ENCODE data around the gene RCBTB1.
A peak's percentile ranks its signal among the peaks of the same experiment; 100 is the strongest.

RCBTB1 gene
- 24.0 to 85.5 (median 36.0) reads per million in 9 experiments for total RNA-seq

GRCh38 chr13:49585220-49586157, at the start of gene RCBTB1:
RCBTB1 (minus strand) TSS chr13:49585558; CDS start chr13:49567279, 18,279 bp downstream.
- Mint-ChIP-seq H3K9me3 (no peaks in the 10 kb centered on the region), H3K4me3 (peak within 1 kb of the TSS; percentile 82 to 96), H3K27ac (peak within 1 kb of the TSS; percentile 86 to 94), H3K27me3 (no peaks in the 10 kb centered on the region), H3K36me3 (ENCODE audit: insufficient read depth) (no peaks in the 10 kb centered on the region), H3K4me1 (ENCODE audit: low read depth in 2 of 2) (peaks cover 17 to 24% of the 10 kb centered on the region in 2 donors)
- peak; percentile 55 to 66 (median 59) for DNase-seq
- peak; percentile 94 for ATAC-seq (replicated peaks)

DNA sequence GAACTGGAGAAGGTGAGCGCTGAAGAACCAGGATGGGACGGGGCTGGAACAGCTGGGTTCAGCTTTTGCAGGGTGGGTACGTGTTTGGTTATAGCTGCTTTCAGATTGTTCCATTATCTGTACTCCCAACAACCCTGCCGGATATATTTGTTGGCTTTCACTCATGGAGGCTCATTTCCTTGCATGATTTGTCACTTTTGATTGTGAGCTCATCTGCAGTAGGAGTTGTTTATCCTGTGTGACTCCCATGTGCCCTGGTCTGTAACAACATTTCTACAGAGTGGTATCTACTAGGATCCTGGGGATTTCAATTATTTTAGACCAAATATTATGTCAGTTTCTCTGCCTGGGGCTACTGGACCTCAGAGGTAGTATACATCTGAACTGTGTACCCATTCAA, 48.4 kb upstream of the RCBTB1 start:
- H3K27ac Mint-ChIP-seq, result no peak overlapping the region
- no peak for DNase-seq
- peaks cover 16% of the 10 kb centered on the region in 2 donors for H3K4me1 Mint-ChIP-seq (ENCODE audit: low read depth in 2 of 2)
- no peak overlapping the region for H3K4me3 Mint-ChIP-seq
- H3K36me3 Mint-ChIP-seq (ENCODE audit: insufficient read depth), result no peaks in the 10 kb centered on the region
- H3K9me3 Mint-ChIP-seq, result no peaks in the 10 kb centered on the region
- no peak for ATAC-seq (replicated peaks)
- no peaks in the 10 kb centered on the region for H3K27me3 Mint-ChIP-seq

DNA sequence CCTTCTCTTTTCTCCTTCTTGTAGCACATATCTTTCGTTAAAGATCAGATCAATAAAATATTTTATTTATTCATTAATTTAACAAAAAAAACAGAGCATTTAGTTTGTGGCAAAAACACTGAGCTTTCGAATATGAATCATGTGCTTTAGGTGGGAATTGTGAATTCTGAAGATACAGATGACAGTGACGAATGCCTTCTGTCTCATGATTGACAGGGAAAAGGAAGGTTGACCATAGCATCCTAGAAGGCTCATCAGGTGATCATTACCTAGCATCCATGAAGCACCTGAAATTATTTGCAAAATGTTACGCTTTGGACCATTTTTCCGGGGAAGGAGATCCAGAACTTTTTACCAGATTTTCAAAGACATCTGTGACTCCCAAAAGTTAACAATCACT, 46.8 kb upstream of the RCBTB1 start:
- DNase-seq (no peak), ATAC-seq (replicated peaks) (no peak)
- H3K27ac Mint-ChIP-seq, result no peak overlapping the region
- H3K27me3 Mint-ChIP-seq, result no peaks in the 10 kb centered on the region
- H3K36me3 Mint-ChIP-seq (ENCODE audit: insufficient read depth), result no peaks in the 10 kb centered on the region
- H3K9me3 Mint-ChIP-seq, result no peaks in the 10 kb centered on the region
- peaks cover 20 to 24% of the 10 kb centered on the region in 2 donors for H3K4me1 Mint-ChIP-seq (ENCODE audit: low read depth in 2 of 2)
- no peak overlapping the region for H3K4me3 Mint-ChIP-seq

DNA sequence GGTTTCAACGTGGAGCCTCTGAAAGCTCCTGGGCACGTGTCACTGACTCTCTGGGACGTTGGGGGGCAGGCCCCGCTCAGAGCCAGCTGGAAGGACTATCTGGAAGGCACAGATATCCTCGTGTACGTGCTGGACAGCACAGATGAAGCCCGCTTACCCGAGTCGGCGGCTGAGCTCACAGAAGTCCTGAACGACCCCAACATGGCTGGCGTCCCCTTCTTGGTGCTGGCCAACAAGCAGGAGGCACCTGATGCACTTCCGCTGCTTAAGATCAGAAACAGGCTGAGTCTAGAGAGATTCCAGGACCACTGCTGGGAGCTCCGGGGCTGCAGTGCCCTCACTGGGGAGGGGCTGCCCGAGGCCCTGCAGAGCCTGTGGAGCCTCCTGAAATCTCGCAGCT, 45.2 kb upstream of the RCBTB1 start:
- Mint-ChIP-seq H3K4me1 (ENCODE audit: low read depth in 2 of 2) (peaks cover 11 to 14% of the 10 kb centered on the region in 2 donors), H3K4me3 (no peak overlapping the region), H3K27me3 (no peaks in the 10 kb centered on the region), H3K9me3 (no peaks in the 10 kb centered on the region), H3K27ac (no peak overlapping the region), H3K36me3 (ENCODE audit: insufficient read depth) (no peaks in the 10 kb centered on the region)
- ATAC-seq (replicated peaks) (no peak), DNase-seq (no peak)

GRCh38 chr13:49629947-49630346, 44.6 kb upstream of the RCBTB1 start:
- Mint-ChIP-seq H3K4me1 (ENCODE audit: low read depth in 2 of 2) (peaks cover 5 to 11% of the 10 kb centered on the region in 2 donors), H3K27me3 (no peaks in the 10 kb centered on the region), H3K27ac (no peak overlapping the region)

GRCh38 chr13:49629196-49629938, 44.0 kb upstream of the RCBTB1 start:
- Mint-ChIP-seq H3K9me3 (no peaks in the 10 kb centered on the region), H3K36me3 (ENCODE audit: insufficient read depth) (no peaks in the 10 kb centered on the region), H3K27me3 (no peaks in the 10 kb centered on the region), H3K4me1 (ENCODE audit: low read depth in 2 of 2) (peaks cover 5 to 8% of the 10 kb centered on the region in 2 donors), H3K4me3 (peak overlapping the region in 1 of 2 donors; percentile 68), H3K27ac (peak overlapping the region in 1 of 2 donors; percentile 59)
- no peak for ATAC-seq (replicated peaks)
- no peak for DNase-seq

More at GRCh38 chr13:49629947-49630346, 44.6 kb upstream of the RCBTB1 start:
- Mint-ChIP-seq H3K4me3 (no peak overlapping the region), H3K36me3 (ENCODE audit: insufficient read depth) (no peaks in the 10 kb centered on the region), H3K9me3 (no peaks in the 10 kb centered on the region)
- DNase-seq, result no peak
- ATAC-seq (replicated peaks), result no peak

DNA sequence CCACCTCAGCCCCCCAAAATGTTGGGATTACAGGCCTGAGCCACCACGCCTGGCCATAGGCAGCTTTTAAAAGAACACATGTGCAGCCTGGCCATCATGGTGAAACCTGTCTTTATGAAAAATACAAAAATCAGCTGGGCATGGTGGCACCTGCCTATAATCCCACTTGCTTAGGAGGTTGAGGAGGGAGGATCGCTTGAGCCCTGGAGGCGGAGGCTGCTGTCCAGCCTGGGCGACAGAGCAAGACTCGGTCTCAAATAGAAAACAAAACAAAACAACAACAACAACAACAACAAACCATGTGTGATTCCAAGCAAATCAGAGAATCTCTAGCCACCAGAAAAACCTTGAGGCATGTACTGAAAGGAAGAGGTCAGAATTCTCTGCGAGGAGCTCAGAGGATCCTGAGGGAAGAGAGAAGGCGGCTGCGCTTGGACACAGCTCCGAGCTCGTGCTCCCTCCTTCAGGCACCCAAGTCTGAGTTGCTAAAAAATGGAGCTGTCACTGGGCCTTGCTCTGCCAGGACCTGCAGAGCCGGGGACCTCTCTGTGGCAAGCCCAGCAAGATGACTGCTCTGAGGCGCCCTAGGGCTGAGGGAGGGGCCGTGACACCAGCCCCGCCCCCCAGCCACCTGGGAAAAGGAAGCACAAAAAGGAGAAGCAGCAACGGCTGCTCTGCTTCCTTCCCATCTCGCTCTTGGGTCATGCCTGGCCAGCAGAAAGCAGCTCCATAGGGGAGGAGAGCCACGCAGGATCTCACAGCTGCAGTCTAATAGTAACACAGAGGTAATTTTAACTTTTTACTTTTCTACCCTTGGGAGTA, 42.7 kb upstream of the RCBTB1 start, which contains the start of gene ARL11:
Gene ARL11 (plus strand): TSS at position 677 of the 822 bp plus-strand sequence. CDS start 1,941 bp downstream, outside the sequence.
- Mint-ChIP-seq H3K9me3 (no peaks in the 10 kb centered on the region), H3K36me3 (ENCODE audit: insufficient read depth) (no peaks in the 10 kb centered on the region), H3K27me3 (no peaks in the 10 kb centered on the region), H3K27ac (peak within 1 kb of the TSS in 1 of 2 donors; percentile 59), H3K4me1 (ENCODE audit: low read depth in 2 of 2) (peaks cover 5 to 8% of the 10 kb centered on the region in 2 donors), H3K4me3 (peak within 1 kb of the TSS; percentile 68 to 70)
- DNase-seq, result peak in 2 of 3 experiments; percentile 7 to 10
- peak; percentile 64 for ATAC-seq (replicated peaks)

GRCh38 chr13:49625392-49626079, 40.2 kb upstream of the RCBTB1 start:
- Mint-ChIP-seq H3K4me3 (no peak overlapping the region), H3K27me3 (no peaks in the 10 kb centered on the region), H3K4me1 (ENCODE audit: low read depth in 2 of 2) (peaks cover 5 to 8% of the 10 kb centered on the region in 2 donors), H3K36me3 (ENCODE audit: insufficient read depth) (no peaks in the 10 kb centered on the region), H3K9me3 (no peaks in the 10 kb centered on the region), H3K27ac (peak overlapping the region in 1 of 2 donors; percentile 17)
- no peak for ATAC-seq (replicated peaks)
- no peak for DNase-seq

- Mint-ChIP-seq H3K27me3 (no peaks in the 10 kb centered on the region), H3K4me1 (ENCODE audit: low read depth in 2 of 2) (peaks cover 5 to 8% of the 10 kb centered on the region in 2 donors), H3K36me3 (ENCODE audit: insufficient read depth) (no peaks in the 10 kb centered on the region), H3K9me3 (no peaks in the 10 kb centered on the region), H3K4me3 (no peak overlapping the region), H3K27ac (no peak overlapping the region)
- ATAC-seq (replicated peaks) (no peak), DNase-seq (no peak)
These were observed 38.9 kb upstream of the RCBTB1 start for GRCh38 chr13:49624229-49624628.

GRCh38 chr13:49622174-49622946, 37.0 kb upstream of the RCBTB1 start:
- no peaks in the 10 kb centered on the region for H3K36me3 Mint-ChIP-seq (ENCODE audit: insufficient read depth)
- no peak overlapping the region for H3K4me3 Mint-ChIP-seq
- ATAC-seq (replicated peaks) (no peak), DNase-seq (no peak)
- H3K27me3 Mint-ChIP-seq, result peaks cover 0 to 11% of the 10 kb centered on the region in 2 donors
- no peaks in the 10 kb centered on the region for H3K4me1 Mint-ChIP-seq (ENCODE audit: low read depth in 2 of 2)
- no peak overlapping the region for H3K27ac Mint-ChIP-seq
- no peaks in the 10 kb centered on the region for H3K9me3 Mint-ChIP-seq

GRCh38 chr13:49620170-49620621, 34.8 kb upstream of the RCBTB1 start:
- Mint-ChIP-seq H3K27ac (peak overlapping the region in 1 of 2 donors; percentile 53), H3K27me3 (peaks cover 0 to 11% of the 10 kb centered on the region in 2 donors), H3K36me3 (ENCODE audit: insufficient read depth) (peaks cover 2% of the 10 kb centered on the region), H3K4me3 (peak overlapping the region; percentile 33 to 43), H3K4me1 (ENCODE audit: low read depth in 2 of 2) (no peaks in the 10 kb centered on the region), H3K9me3 (no peaks in the 10 kb centered on the region)
- no peak for ATAC-seq (replicated peaks)
- no peak for DNase-seq

DNA sequence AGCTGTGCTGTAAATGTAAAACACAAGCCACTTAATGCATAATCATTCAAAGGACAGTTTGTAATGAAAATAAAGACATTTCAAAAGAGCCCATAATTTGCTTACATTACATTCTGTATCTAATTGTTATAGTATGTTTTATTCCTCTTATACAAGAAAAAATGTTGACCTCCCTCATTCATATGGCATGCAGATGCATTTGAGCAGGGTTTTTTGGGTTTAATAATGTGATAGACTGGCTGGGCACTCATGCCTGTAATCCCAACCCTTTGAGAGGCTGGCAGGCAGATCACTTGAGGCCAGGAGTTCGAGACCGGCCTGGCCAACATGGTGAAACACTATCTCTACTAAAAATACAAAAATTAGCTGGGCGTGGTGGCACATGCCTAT, 31.3 kb upstream of the RCBTB1 start:
- Mint-ChIP-seq H3K9me3 (no peaks in the 10 kb centered on the region), H3K27me3 (peaks cover 0 to 11% of the 10 kb centered on the region in 2 donors), H3K4me3 (no peak overlapping the region), H3K4me1 (ENCODE audit: low read depth in 2 of 2) (no peaks in the 10 kb centered on the region), H3K27ac (no peak overlapping the region), H3K36me3 (ENCODE audit: insufficient read depth) (peaks cover 3% of the 10 kb centered on the region)
- DNase-seq, result no peak
- no peak for ATAC-seq (replicated peaks)

Measured in effector memory CD8-positive, alpha-beta T cell (primary cell).